Body of pancreas (tissue), 4 donors: ENCODE results near the gene OAF. TPM values are rescaled to one million over a fixed set of nuclear protein-coding genes. Genes with fewer than 3 reads are reported as not detected.

Experiments
- ATAC-seq: fragments of 150-250 bp; one replicate; pipeline ENCODE4 v1.9.1; 2016
- DNase-seq, 4 donors: peaks; one replicate each; pipeline ENCODE4 v3.0.0-alpha.2; 2019
- H3K27ac ChIP-seq, 4 donors: fragments of 200-600 bp; sonication (generic); 1 replicate in 3 of 4; 2 replicates in 1 of 4; pipeline versions ENCODE4 v1.5.1 to v1.6.1; 2016 to 2019; ENCODE audit warnings: mild to moderate bottlenecking in 1 of 4, mixed read lengths in 1 of 4, moderate library complexity in 1 of 4
- H3K27me3 ChIP-seq, 2 donors: fragments of 200-600 bp; sonication (generic); one replicate each; pipeline ENCODE4 v1.6.0; 2016; ENCODE audit warnings: mild to moderate bottlenecking in 1 of 2
- H3K36me3 ChIP-seq, 2 donors: fragments of 200-600 bp; sonication (generic); replicated peaks in 1 of 2; 2 replicates each; pipeline ENCODE4 v1.5.1; 2016; ENCODE audit warnings: low read depth in 2 of 2; ENCODE audit not compliant: insufficient read depth in 1 of 2
- H3K4me1 ChIP-seq: fragments of 200-600 bp; sonication (generic); one replicate; pipeline ENCODE4 v1.6.0; 2016
- H3K4me3 ChIP-seq, 2 donors: fragments of 200-600 bp; sonication (generic); 1 replicate in 1 of 2; 2 replicates in 1 of 2; pipeline ENCODE4 v1.5.1; 2016 to 2019
- H3K9me3 ChIP-seq, 3 donors: fragments of 200-600 bp; sonication (generic); 1 replicate in 2 of 3; 2 replicates in 1 of 3; pipeline ENCODE4 v1.5.1; 2016
- POLR2A ChIP-seq, 3 donors: fragments of 450-650 bp; IDR thresholded peaks; one replicate each; pipeline ENCODE4 v1.6.1; 2016; ENCODE audit warnings: antibody characterized with exemption in 3 of 3, mild to moderate bottlenecking in 2 of 3
- WGBS, 2 donors: methylation state at CpG; one replicate each; pipeline ENCODE4 v1.1.5; 2017; 5-methylcytosine and 5-hydroxymethylcytosine counted together
- intact Hi-C: fragments of 100-400 bp; cut with DNase I; formaldehyde crosslinking; loops from one replicate; pipeline ENCODE4 v1.15.1; 2023
- total RNA-seq, 2 donors: library from RNA; depleted of rRNA; stranded (reverse); fragments of >200 nt; gene quantifications; one replicate each; pipeline ENCODE4 v1.1.0, GENCODE V29; 2016
- TF ChIP-seq, protein P1 (sequence below), 7 experiments: fragments of 450-650 bp in 4 of 7; fragments of 200-600 bp in 3 of 7; sonication (generic) in 3 of 7; IDR thresholded peaks; one replicate each; pipeline ENCODE4 v1.5.1; 2016 to 2019; ENCODE audit warnings: antibody characterized with exemption in 7 of 7

OAF gene
- total RNA-seq, 2 donors from 2014 or later, result 53.7 to 67.7 TPM

DNA sequence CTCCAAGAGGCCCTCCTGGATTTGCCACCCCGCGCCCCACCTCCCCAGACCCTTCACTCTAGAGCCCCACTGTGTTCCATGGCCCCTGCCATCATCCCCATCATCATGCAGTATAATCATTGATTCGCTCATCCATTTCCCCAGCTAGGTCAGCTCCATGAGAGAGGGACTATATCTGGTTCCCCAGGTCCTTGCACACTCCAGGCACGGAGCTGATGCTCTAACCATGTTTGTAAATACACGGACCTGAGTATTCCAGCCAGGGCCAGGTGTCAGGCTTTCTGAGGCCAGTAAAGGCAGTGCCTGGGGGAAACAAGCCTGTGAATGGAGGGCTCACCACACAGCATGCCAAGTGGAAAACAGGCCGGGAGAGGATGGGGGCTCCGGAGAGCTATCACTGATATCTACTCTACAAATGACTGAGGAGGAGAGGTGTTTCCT, 27.1 kb upstream of the OAF start:
- H3K27me3 ChIP-seq, result no peaks in the 10 kb centered on the region
- H3K27ac ChIP-seq, result peak overlapping the region; percentile 88 to 98 (median 92)
- DNase-seq (peak in 2 of 4 donors; percentile 12 to 29), ATAC-seq (no peak)
- H3K4me3 ChIP-seq, result no peak overlapping the region
- H3K4me1 ChIP-seq, result peaks cover 72% of the 10 kb centered on the region
- whole genome bisulfite sequencing, 2 donors, result 46 to 47% methylated on average over 7 of the region's 7 CpGs
- TF ChIP-seq POLR2A (IDR thresholded peaks at IDR 0.05), result no peak
- TF ChIP-seq, protein P1, sequence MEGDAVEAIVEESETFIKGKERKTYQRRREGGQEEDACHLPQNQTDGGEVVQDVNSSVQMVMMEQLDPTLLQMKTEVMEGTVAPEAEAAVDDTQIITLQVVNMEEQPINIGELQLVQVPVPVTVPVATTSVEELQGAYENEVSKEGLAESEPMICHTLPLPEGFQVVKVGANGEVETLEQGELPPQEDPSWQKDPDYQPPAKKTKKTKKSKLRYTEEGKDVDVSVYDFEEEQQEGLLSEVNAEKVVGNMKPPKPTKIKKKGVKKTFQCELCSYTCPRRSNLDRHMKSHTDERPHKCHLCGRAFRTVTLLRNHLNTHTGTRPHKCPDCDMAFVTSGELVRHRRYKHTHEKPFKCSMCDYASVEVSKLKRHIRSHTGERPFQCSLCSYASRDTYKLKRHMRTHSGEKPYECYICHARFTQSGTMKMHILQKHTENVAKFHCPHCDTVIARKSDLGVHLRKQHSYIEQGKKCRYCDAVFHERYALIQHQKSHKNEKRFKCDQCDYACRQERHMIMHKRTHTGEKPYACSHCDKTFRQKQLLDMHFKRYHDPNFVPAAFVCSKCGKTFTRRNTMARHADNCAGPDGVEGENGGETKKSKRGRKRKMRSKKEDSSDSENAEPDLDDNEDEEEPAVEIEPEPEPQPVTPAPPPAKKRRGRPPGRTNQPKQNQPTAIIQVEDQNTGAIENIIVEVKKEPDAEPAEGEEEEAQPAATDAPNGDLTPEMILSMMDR (IDR thresholded peaks at IDR 0.05), result no peak
- no peaks in the 10 kb centered on the region for H3K9me3 ChIP-seq
- intact Hi-C loops, result no loop called here
- H3K36me3 ChIP-seq, result no peaks in the 10 kb centered on the region

DNA sequence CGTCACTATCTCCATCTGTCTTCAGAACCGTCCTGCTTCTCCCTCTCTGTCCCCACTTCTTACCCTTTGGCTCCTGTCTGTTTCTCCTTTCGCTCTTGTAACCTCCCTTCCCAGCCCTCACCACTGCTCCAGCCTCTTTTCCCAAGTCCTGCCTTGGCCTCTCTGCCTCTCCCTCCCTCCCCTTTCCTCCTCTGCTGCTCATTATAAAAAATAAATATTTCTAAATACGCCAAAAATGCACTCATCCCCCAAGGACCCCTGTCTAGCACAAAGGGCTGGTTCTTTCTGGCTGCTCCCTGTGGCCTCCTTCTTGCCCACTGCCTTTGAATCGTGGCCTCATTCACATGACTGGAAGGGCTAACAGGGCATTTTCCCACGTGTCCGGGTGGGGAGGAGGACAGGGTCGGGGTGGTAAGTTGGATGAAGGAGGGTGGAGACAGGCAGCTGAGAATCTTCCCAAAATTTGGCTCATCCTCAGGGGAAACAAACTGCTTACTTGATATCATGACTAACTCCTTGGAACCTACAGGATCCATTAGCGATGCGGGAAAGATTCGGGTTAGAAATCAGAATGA, 26.4 kb upstream of the OAF start:
- peaks cover 78% of the 10 kb centered on the region for H3K4me1 ChIP-seq
- intact Hi-C loops, result no loop called here
- H3K27ac ChIP-seq, result peak overlapping the region; percentile 88 to 98 (median 92)
- H3K36me3 ChIP-seq, result no peaks in the 10 kb centered on the region
- H3K4me3 ChIP-seq, result no peak overlapping the region
- TF ChIP-seq POLR2A (IDR thresholded peaks at IDR 0.05), result no peak
- TF ChIP-seq, protein P1 (IDR thresholded peaks at IDR 0.05), result no peak
- H3K27me3 ChIP-seq, result no peaks in the 10 kb centered on the region
- peak in 2 of 4 donors; percentile 28 to 30 for DNase-seq
- no peaks in the 10 kb centered on the region for H3K9me3 ChIP-seq
- no peak for ATAC-seq
- WGBS, 2 donors, result 28 to 37% methylated on average over 11 of the region's 11 CpGs

DNA sequence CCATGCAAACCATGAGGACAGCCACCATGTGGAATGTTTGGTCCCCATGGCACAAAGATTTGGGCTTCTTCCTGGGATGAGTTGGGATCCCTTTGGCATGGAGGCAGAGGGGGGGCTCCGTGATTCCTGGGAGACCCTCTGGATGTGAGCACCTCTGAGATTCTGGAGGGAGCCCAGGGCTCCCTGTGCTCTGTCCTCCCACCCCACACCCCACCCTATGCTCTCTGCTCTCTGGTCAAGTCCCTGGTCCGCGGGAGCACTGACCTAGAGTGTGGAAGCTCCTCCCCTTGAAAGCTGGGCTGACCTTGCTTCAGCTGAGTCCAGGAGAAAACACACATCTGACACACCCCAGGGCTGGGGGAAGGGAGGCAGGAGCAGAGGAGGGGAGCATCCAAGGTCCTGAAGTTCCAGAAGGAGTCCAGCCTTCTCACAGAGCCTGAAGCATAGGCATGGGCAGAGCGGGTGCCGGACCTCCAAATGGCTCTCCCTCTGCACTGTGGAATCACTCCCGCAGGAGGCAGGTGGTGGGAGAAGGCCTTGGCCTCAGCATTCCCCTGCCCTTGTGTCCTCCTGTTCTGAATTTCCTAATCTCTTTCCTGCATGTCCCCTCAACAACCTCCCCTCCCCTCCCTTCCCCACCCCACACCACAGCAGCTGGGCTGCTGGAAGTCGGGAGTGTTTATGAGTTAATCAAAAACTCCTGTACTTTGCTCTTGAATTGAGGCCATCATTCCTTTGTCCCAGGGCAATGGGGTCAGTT, 25.7 kb upstream of the OAF start:
- peak overlapping the region; percentile 88 to 98 (median 92) for H3K27ac ChIP-seq
- 12 to 16% methylated on average over 7 of the region's 7 CpGs for WGBS, 2 donors
- H3K4me3 ChIP-seq, result no peak overlapping the region
- no peaks in the 10 kb centered on the region for H3K9me3 ChIP-seq
- ATAC-seq (peak; percentile 85), DNase-seq (peak; percentile 83 to 91 (median 85))
- H3K27me3 ChIP-seq, result no peaks in the 10 kb centered on the region
- intact Hi-C loops, result no loop called here
- TF ChIP-seq, protein P1 (IDR thresholded peaks at IDR 0.05), result peak in 4 of 7 experiments; percentile 4 to 39 (median 24)
- peak in 2 of 3 donors; percentile 66 for TF ChIP-seq POLR2A (IDR thresholded peaks at IDR 0.05)
- H3K36me3 ChIP-seq, result no peaks in the 10 kb centered on the region
- peaks cover 78% of the 10 kb centered on the region for H3K4me1 ChIP-seq

DNA sequence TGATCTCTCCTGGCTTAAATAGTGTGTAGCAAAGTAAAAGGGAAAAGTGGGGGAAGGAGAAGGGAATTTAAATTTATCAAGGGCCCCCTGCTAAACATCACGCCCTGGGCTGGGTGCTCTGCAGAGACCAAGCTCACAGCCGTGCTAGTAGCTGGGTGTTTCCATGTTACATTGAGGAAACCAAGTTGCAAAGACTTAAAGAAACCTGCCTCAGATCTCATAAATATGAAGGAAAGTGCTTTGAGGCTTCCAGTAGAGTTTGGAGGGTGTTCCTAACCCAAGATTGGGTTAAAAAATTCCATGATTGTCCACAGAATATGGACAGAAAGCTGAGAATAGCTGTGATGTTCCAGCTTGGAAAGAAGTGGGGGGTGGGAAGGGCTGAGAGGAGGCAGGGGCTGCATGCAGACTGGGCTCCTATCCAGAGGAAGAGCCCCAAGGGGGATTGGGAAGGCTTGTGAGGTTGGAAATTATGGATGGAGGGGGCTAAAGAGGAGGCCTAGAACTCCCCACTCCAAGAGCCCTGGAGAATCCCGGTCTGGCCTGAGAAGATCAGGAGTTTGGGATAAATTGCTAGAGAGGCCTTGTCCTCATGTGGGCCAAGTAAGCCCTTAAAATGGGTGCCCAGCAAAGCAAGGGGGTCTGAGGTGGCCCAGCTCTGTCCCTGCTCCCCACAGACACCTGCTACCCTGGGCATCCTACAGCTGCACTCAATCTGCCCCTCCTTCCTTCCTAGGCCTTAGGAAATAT, 25.0 kb upstream of the OAF start:
- H3K36me3 ChIP-seq, result no peaks in the 10 kb centered on the region
- DNase-seq (peak in 1 of 4 donors; percentile 13), ATAC-seq (no peak)
- WGBS, 2 donors, result 26 to 52% methylated on average over 3 of the region's 3 CpGs
- no peak overlapping the region for H3K4me3 ChIP-seq
- intact Hi-C loops, result no loop called here
- H3K4me1 ChIP-seq, result peaks cover 78% of the 10 kb centered on the region
- peak overlapping the region; percentile 88 to 98 (median 92) for H3K27ac ChIP-seq
- TF ChIP-seq, protein P1 (IDR thresholded peaks at IDR 0.05), result no peak
- TF ChIP-seq POLR2A (IDR thresholded peaks at IDR 0.05), result no peak
- no peaks in the 10 kb centered on the region for H3K27me3 ChIP-seq
- no peaks in the 10 kb centered on the region for H3K9me3 ChIP-seq
